Skeletal muscle cell (primary cell): ENCODE results near the gene ERCC3.

ENCODE experiments used
- DNase-seq: peaks from one replicate; pipeline ENCODE4 v3.0.0-alpha.2; 2010; ENCODE audit warnings: low read depth
- H3K4me3 ChIP-seq: 2 replicates; pipeline ENCODE4 v1.5.1; 2011; ENCODE audit warnings: low read depth, mild to moderate bottlenecking, control low read depth, low read length, moderate library complexity

ERCC3 gene

DNA sequence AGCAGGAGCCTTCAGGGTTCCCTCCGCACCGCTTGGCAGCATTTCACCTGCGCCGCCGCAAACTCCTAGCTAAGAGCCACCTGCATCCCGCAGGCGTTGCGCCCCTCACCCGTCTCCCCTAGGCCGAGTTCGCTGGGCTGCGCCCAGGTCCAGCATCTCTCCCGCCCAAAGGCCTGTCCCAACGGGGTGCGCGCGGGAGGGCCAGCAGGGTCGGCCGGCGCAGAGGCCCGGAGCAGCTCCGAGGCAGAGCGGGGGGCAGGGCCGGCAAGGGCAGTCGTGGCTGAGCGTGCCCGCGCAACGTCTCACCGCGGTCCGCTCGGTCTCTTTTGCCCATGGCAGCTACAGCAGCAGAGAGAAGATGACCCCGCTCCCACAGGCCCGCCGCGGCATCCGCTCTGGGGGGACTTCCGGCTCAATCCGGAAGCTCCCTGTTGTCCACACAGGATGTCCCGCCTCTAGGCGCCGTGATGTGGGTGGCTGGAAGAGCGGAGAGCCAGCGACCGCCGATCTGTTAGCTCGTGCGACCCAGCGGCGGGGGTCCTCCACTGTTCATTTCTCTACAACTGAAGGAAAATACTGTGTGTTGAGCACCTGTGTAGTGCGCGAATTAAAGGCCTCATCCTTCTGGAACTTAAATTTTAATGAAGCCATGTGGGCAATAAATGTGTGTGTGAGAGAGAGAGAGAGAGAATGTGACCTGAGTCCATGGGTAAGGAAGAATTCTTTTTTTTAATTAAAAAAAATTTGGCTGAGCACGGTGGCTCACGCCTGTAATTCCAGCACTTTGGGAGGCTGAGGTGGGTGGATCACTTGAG is at the start of gene ERCC3:
Gene ERCC3, minus strand, starts transcription at position 397 of the 815 bp plus-strand sequence. Its CDS starts 63 bp downstream, at position 334.
- H3K4me3 ChIP-seq = peak within 1 kb of the TSS; percentile 98
- DNase-seq = peak; percentile 32

GRCh38 chr2:127343277-127343676 is 49.3 kb upstream of the ERCC3 start:
- no peak overlapping the region for H3K4me3 ChIP-seq
- DNase-seq = no peak

DNA sequence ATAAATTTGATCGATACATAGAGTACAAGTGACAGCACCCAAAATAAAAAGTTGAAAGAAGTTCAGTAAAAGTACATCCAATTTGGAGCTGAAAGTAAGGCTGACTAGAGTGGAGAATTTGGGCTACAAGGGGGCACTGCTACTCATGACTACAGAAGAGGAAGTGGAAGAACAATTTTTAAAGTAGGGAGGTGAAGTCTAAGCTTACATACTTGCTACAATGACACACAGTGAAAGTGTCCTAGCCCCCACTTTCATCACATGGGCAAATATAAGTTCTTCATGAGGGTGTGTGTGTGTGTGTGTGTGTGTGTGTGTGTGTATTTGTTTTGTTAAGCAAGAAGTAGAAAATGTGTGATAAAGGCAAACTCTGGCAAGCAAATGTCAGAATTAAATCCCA is 48.2 kb upstream of the ERCC3 start:
- H3K4me3 ChIP-seq = no peak overlapping the region
- no peak for DNase-seq

DNA sequence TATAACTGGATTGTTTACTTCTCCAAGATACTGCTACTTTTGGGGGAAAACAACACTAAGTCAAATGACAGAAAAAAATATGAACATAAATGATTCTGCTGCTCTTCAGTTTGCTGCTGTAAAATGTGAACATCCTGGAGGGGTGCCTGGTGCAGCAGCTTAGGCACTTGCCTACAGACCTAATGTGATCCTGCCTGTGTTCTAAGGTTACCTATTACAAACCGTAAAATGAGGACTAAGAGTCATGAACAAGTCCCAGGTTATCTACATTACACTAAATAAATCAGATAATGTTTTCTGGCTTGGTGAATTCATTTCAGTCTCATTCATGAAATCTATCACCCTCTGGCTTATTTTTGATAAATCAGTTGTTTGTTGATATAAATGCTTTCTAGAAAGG is 38.4 kb upstream of the ERCC3 start:
- no peak for DNase-seq
- H3K4me3 ChIP-seq = no peak overlapping the region

GRCh38 chr2:127330753-127331152 is 36.8 kb upstream of the ERCC3 start:
- no peak overlapping the region for H3K4me3 ChIP-seq
- no peak for DNase-seq

DNA sequence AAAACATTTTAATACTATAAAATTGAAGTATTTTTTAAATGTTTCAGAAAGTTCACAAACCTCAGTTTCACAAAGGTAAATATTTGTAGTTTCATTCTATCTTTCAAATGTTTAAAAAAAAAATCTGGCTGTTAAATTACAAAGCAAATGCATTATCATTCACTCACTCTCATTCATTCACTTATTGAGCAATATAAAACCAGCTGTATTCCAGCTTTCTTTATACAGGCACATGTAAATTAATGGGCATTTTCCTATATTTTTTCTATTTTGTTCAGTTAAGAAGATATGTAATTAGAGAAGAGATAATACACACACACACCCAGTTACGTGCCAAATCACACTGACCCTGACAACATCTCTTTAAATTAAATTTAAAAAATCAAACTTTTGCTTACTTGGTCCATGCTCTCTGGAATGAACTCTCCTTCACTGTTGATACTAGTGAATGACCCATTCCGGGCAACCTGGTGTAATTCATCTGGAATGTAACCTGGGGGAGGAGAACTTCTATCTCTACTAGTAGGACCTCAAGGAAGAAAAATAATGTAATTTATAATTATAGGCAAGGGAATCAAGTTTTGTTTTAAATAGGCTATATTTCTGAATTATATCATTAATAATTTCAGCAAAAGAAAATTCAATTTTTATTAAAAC is 32.5 kb upstream of the ERCC3 start:
- no peak overlapping the region for H3K4me3 ChIP-seq
- no peak for DNase-seq

GRCh38 chr2:127324635-127325034 is 30.7 kb upstream of the ERCC3 start:
- H3K4me3 ChIP-seq = no peak overlapping the region
- peak; percentile 13 for DNase-seq

- DNase-seq = no peak
Measured at GRCh38 chr2:127321303-127321702, 27.4 kb upstream of the ERCC3 start.

DNA sequence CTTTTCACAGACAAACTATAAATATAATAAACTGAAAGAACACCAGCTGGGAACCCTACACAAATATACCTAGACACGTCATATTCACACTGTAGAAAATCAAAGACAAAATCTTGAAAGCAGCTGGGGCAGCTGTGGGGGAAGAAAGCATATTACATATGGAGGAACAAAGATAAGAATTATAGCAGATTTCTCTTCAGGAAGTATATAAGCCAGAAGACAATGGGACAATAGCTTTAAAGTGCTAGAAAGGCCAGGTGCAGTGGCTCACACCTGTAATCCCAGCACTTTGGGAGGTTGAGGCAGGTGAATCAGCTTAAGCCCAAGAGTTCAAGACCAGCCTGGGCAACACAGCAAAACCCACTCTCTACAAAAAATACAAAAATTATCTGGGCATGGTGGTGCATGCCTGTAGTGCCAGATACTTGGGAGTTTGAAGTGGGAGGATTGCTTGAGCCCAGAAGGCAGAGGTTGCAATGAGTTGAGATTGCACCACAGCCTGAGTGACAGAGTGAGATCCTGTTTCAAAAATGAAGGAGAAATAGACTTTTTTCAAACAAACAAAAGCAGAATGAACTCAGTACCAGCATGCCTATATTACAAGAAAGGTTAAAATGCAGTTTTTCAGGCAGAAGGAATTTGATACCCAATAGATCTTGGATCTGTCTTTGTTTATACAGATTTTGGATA is 26.8 kb upstream of the ERCC3 start:
- no peak for DNase-seq
- no peak overlapping the region for H3K4me3 ChIP-seq

More at GRCh38 chr2:127321303-127321702, 27.4 kb upstream of the ERCC3 start:
- H3K4me3 ChIP-seq = no peak overlapping the region

GRCh38 chr2:127320067-127320466 is 26.1 kb upstream of the ERCC3 start:
- no peak overlapping the region for H3K4me3 ChIP-seq
- DNase-seq = no peak

DNA sequence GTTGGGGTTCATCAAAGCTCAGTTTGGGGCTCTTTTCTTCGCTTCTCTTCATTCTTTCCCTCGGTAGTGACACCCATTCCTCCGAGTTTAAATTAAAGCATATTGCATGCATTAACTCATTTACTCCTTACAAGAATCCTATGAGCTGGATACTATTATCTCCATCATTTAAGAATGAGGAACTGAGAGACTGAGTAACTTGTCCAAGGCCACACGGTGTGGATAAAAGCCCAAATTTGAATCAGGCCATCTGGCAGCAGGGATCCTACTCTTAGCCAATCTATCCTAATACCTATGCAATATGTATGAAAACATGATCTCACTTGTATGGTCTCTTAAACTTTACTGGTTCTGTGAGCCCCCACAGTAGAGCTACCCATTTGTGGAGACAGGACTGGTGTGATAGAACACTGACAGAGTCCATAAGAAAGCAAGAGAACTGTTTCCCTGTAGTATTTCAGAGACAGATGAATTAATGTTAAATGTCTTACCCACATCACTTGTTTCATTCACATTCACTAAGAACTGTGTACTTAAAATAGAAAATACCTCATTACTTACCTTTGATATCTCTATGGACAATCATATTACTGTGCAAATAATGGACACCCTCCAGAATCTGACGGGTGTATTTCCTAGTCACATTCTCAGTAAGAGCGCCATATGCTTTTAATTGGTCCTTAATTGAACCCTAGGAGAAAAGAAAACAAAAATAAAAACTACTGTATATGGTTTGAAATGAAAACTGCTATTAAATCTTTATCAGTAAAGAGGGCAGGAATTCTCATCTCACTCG is 20.4 kb upstream of the ERCC3 start:
- no peak for DNase-seq
- H3K4me3 ChIP-seq = no peak overlapping the region

GRCh38 chr2:127313406-127313805 is 19.5 kb upstream of the ERCC3 start:
- no peak overlapping the region for H3K4me3 ChIP-seq
- DNase-seq = no peak

DNA sequence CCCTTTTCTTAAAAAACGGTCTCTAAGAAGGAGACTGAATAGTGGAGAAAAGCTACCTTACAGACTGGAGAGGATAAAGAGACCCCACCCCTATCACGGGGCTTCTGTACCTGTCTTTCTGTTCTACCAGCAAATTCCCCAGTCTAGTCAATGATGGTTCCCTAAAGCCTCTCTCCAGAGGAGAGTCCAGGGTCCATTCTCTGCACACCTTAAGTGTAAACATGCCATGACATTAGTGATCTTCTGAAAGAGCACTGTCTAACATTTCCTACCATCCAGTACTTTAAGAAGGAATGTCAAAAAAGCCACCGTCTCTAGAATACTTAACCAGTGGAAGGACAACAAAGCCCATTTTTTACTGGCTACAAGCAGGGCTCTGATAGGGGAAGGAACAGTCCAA is 17.0 kb upstream of the ERCC3 start:
- no peak for DNase-seq
- H3K4me3 ChIP-seq = no peak overlapping the region

GRCh38 chr2:127309468-127309867 is 15.5 kb upstream of the ERCC3 start:
- H3K4me3 ChIP-seq = no peak overlapping the region
- DNase-seq = no peak

- DNase-seq = no peak
- no peak overlapping the region for H3K4me3 ChIP-seq
Measured at GRCh38 chr2:127308586-127309138, 14.7 kb upstream of the ERCC3 start.

GRCh38 chr2:127305990-127306585 is 12.1 kb upstream of the ERCC3 start:
- no peak overlapping the region for H3K4me3 ChIP-seq
- DNase-seq = no peak

DNA sequence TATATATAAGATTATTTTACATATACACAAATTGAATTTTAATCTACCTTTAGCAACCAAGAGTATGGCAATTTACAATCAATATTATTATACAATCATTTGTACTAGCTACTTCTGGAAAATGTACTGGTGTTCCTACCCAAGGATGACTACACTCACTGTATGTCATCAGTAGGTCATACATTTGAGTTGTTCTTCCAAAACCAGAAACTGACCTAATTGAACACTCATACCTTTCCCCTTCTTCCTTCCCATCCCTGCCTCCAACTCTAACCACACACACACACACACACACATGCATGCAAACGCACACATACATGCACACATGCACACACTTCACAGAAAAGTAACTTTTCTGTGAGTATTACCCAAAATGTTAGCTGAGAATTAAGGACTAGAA is 8.2 kb upstream of the ERCC3 start:
- no peak overlapping the region for H3K4me3 ChIP-seq
- DNase-seq = peak; percentile 19

DNA sequence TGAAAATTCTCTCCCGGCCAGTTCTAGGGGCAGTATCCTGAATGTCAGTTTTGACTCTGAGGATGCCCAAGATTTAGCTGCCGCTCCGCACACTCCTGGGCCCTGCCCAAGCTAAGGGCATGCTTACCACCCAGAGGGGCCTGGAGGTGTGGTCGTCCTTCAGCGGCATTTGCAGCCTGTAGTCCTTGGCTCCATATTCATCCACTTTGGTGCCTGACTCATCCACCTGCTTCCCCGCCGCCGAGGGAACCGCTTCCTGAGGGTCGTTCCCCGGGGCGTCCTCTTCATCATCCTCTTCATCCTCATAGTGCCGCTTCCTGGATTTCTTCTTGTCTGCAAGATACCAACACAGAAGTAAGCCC is 577 bp downstream of the ERCC3 start:
- H3K4me3 ChIP-seq = peak overlapping the region; percentile 98
- DNase-seq = no peak

DNA sequence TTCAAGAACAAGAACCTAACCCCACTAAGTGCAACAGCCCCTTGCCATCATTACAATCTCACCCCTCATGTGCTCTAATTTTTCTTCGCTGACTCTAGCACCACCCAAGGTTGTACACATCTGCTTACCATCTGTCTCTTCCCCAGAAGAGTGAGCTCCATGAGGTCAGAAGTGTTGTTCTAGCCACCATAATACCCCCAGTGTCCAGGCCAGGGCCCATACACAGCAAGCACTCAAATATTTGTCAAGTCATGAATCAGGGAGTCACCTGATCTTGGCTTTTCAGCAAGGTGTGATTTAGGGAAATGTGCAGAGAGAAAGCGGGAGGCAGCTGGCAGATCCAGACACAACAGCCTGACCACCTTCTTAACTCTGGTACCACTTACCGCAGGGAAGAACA is 5.7 kb downstream of the ERCC3 start:
- no peak for DNase-seq
- no peak overlapping the region for H3K4me3 ChIP-seq
